Glomerular endothelial cell (primary cell): ENCODE results near the gene SEC14L2. TPM values are rescaled to one million over a fixed set of nuclear protein-coding genes. Genes with fewer than 3 reads are reported as not detected.
"Not testable (repeated sequence)": the region's sequence is repeated elsewhere in the genome, so short reads cannot be mapped to it uniquely, and the experiment has no call there.

ENCODE experiments used
- DNase-seq: peaks from one replicate; pipeline ENCODE4 v3.0.0-alpha.2; 2011; ENCODE audit warnings: low read depth, low spot score; ENCODE audit errors: extremely low read depth
- total RNA-seq: library from RNA; depleted of rRNA; stranded (reverse); fragments of >200 nt; gene quantifications from 2 replicates; pipeline ENCODE4 v1.2.3, GENCODE V29; 2015

Gene SEC14L2
- total RNA-seq, 1 donor from 2014 or later, result 12.0 TPM

GRCh38 chr22:30447656-30448055 lies 50.8 kb downstream of the SEC14L2 start:
- no peak for DNase-seq

- DNase-seq, result not testable (repeated sequence)
Observed at GRCh38 chr22:30451488-30451887, 54.7 kb downstream of the SEC14L2 start.

GRCh38 chr22:30452861-30453260 lies 56.0 kb downstream of the SEC14L2 start:
- DNase-seq, result no peak

- no peak for DNase-seq
Observed at GRCh38 chr22:30453731-30454510, 57.1 kb downstream of the SEC14L2 start.

GRCh38 chr22:30455075-30455840 lies 58.4 kb downstream of the SEC14L2 start:
- no peak for DNase-seq

GRCh38 chr22:30457981-30458380 lies 61.2 kb downstream of the SEC14L2 start:
- no peak for DNase-seq

- no peak for DNase-seq
Observed at GRCh38 chr22:30459181-30460052, 62.6 kb downstream of the SEC14L2 start.

- DNase-seq, result no peak
Observed at GRCh38 chr22:30460147-30460546, 63.3 kb downstream of the SEC14L2 start.

GRCh38 chr22:30460555-30460954 lies 63.7 kb downstream of the SEC14L2 start:
- DNase-seq, result not testable (repeated sequence)

- DNase-seq, result no peak
Observed at GRCh38 chr22:30469165-30469564, 72.3 kb downstream of the SEC14L2 start.

- DNase-seq, result no peak
Observed at GRCh38 chr22:30470655-30471054, 73.8 kb downstream of the SEC14L2 start.

- no peak for DNase-seq
Observed at GRCh38 chr22:30471616-30472318, 74.9 kb downstream of the SEC14L2 start, which contains the start of gene SEC14L3. TSS of gene SEC14L3 (minus strand) at chr22:30472017. CDS start at chr22:30471958, 59 bp downstream.

- DNase-seq, result no peak
Observed at GRCh38 chr22:30472994-30473720, 76.3 kb downstream of the SEC14L2 start.

- no peak for DNase-seq
Observed at GRCh38 chr22:30474121-30474520, 77.3 kb downstream of the SEC14L2 start.

Other genes with a start within 250 kb of the SEC14L2 start
- gene LIF, start 150.3 kb upstream of the SEC14L2 start, total RNA-seq, result 16.6 and 25.2 TPM in 2 replicates
- not detected in 2 replicates for gene OSM, start 130.2 kb upstream of the SEC14L2 start, total RNA-seq
- gene CASTOR1, start 107.5 kb upstream of the SEC14L2 start, total RNA-seq, result 13.4 and 18.2 TPM in 2 replicates
- gene TBC1D10A, start 70.1 kb upstream of the SEC14L2 start, total RNA-seq, result 17.9 and 18.2 TPM in 2 replicates
- gene SF3A1, start 40.1 kb upstream of the SEC14L2 start, total RNA-seq, result 75.7 and 116 TPM in 2 replicates
- gene CCDC157, start 40.0 kb upstream of the SEC14L2 start, total RNA-seq, result 1.8 and 2.5 TPM in 2 replicates
- gene RNF215, start 9.6 kb upstream of the SEC14L2 start, total RNA-seq, result 18.8 and 26.4 TPM in 2 replicates
- gene MTFP1, start 28.8 kb downstream of the SEC14L2 start, total RNA-seq, result 25.1 and 26.9 TPM in 2 replicates
- gene SEC14L3, start 75.0 kb downstream of the SEC14L2 start, total RNA-seq, result not detected in 2 replicates
- gene SEC14L4, start 108.7 kb downstream of the SEC14L2 start, total RNA-seq, result not detected in 2 replicates
- gene SEC14L6, start 149.7 kb downstream of the SEC14L2 start, total RNA-seq, result 0.05 and 0.12 TPM in 2 replicates
- 0.19 TPM in 1 of 2 replicates, not detected in the other for gene GAL3ST1, start 177.6 kb downstream of the SEC14L2 start, total RNA-seq
- gene PES1, start 194.9 kb downstream of the SEC14L2 start, total RNA-seq, result 60.3 and 63.1 TPM in 2 replicates
- gene TCN2, start 210.2 kb downstream of the SEC14L2 start, total RNA-seq, result 40.1 and 47.5 TPM in 2 replicates
- gene SLC35E4, start 238.8 kb downstream of the SEC14L2 start, total RNA-seq, result 23.0 and 36.5 TPM in 2 replicates